Esophagus squamous epithelium (tissue), 4 donors: ENCODE results near the gene SMPD3.

ENCODE experiments used
- CTCF ChIP-seq, 6 experiments: fragments of 450-650 bp in 4 of 6; fragments of 200-600 bp in 2 of 6; sonication (generic) in 2 of 6; IDR thresholded peaks; one replicate each; pipeline ENCODE4 v1.5.1; 2016 to 2019; ENCODE audit warnings: antibody characterized with exemption in 6 of 6, mild to moderate bottlenecking in 4 of 6, moderate library complexity in 4 of 6
- POLR2A ChIP-seq, 4 donors: fragments of 450-650 bp; IDR thresholded peaks; one replicate each; pipeline ENCODE4 v1.6.1; 2017; ENCODE audit warnings: antibody characterized with exemption in 4 of 4, mild to moderate bottlenecking in 4 of 4, moderate library complexity in 3 of 4

GRCh38 chr16:68365167-68365817 is 83.0 kb downstream of the SMPD3 start:
- TF ChIP-seq POLR2A (IDR thresholded peaks at IDR 0.05) (no peak), CTCF (IDR thresholded peaks at IDR 0.05) (no peak)
